ENCODE results near the gene SLC25A44. TPM values are rescaled to one million over a fixed set of nuclear protein-coding genes. Genes with fewer than 3 reads are reported as not detected.

SLC25A44 gene
- total RNA-seq, 1 donor from 2014 or later: 67.9 TPM

DNA sequence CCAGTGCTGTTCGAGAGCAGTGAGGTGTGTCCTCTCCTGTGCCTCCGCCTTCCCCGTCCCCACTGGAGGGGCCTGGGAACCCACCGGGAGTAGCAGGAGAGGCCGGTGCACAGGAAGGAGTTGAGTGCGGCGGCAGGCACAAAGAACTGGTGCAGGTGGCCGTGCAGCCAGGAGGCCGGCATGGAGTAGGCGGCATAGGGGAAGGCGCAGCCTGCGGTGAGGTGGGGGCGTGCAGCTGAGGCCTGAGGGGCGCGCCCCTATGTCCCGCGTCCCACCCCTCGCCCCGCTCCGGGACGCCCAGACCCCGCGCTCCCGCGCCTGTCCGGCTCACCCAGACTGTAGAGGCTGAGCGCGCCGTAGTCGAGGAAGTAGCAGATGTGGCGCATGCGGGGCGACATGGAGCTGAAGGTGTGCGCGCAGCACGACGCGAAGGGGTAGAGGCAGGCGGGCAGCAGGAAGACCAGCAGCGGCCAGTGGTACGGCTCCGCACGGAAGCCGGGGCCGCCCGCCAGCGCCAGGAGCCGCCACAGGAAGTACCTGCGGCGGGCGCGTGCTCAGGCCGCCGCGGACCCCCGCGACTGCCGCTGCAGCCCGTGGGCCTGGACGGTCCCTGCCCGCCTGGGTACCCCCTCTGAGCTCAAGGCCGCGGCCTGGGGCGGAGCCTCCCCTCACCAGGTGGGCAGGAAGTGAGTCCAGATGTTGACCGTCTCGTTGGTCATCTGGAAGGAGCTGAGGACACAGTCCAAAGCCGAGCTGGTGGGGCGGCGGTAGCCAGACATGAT lies 51.7 kb downstream of the SLC25A44 start:
- no peaks in the 10 kb centered on the region for H3K9me3 Mint-ChIP-seq
- H3K4me1 Mint-ChIP-seq: peaks cover 14% of the 10 kb centered on the region
- H3K36me3 Mint-ChIP-seq (ENCODE audit: low read depth): peaks cover 15% of the 10 kb centered on the region
- DNase-seq: peak; percentile 81
- H3K27me3 Mint-ChIP-seq: no peaks in the 10 kb centered on the region
- peak overlapping the region; percentile 80 for H3K4me3 Mint-ChIP-seq
- H3K27ac Mint-ChIP-seq: peak overlapping the region; percentile 54
- intact Hi-C loops (cut with micrococcal nuclease): no loop called here

DNA sequence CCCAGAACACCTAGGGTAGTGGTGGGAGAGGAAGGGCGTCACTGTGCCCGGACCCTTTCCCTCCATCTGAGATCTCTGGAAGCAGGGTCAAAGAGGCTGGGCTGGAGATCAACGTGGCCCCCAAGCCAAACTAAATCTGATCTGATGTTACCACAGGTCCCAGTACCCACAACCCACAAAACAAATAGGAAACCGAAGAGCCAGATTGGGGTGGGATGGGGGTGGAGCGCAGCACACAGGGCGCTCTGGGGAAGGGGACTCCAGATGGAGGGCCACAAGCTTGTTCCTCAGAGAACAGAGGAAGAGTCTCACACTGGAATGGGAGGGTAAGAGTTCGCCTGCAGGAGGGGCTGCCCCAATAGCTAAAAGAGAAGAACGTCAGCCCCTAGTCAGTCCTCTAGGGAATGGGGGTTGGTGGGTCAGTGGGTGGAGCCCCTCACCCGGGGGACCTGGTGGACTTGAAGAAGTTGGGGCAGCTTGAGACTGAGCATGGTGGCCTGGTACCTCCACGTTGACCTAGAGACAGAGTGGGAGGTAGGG lies 52.4 kb downstream of the SLC25A44 start:
- intact Hi-C loops (cut with micrococcal nuclease): no loop called here

DNA sequence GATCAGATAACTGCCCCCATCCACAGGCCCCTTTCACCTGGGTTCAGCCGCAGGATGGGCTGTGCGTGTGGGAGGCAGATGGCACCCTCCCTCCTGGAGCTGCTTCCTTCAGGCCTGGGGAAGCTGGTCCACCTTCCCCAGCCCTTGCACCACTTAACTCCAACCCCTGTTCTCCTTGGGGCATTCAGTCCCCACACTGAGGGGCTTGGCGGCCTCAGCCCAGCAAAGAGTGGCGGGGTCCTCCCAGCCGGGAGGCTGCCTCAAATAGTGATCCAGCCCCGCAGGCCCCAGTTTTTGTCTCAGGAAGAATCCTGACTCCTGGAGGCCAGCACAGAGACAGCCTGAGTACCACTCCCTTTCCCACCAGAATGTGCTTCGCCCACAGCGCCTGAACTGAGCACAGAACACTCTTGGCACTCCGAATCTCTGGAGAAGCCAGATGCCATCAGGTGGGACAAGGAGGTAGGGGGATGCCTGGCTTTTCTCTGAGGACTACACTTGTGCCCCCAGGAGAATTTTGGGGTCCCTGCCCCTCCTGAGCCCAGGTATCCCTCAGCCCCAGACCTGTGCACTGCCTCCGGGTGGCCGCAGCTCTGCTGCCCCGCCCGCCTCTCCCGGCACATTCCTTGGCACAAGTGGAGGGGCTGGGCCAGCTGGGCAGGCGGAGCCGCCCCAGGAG lies 53.0 kb downstream of the SLC25A44 start:
- intact Hi-C loops (cut with micrococcal nuclease): no loop called here
- no peak overlapping the region for H3K27ac Mint-ChIP-seq
- H3K4me1 Mint-ChIP-seq: peaks cover 14% of the 10 kb centered on the region

More for the DNA sequence above, 52.4 kb downstream of the SLC25A44 start:
- Mint-ChIP-seq H3K4me3 (peak overlapping the region; percentile 15), H3K27me3 (no peaks in the 10 kb centered on the region), H3K9me3 (no peaks in the 10 kb centered on the region), H3K27ac (peak overlapping the region; percentile 54), H3K4me1 (peaks cover 14% of the 10 kb centered on the region), H3K36me3 (ENCODE audit: low read depth) (peaks cover 12% of the 10 kb centered on the region)
- no peak for DNase-seq

DNA sequence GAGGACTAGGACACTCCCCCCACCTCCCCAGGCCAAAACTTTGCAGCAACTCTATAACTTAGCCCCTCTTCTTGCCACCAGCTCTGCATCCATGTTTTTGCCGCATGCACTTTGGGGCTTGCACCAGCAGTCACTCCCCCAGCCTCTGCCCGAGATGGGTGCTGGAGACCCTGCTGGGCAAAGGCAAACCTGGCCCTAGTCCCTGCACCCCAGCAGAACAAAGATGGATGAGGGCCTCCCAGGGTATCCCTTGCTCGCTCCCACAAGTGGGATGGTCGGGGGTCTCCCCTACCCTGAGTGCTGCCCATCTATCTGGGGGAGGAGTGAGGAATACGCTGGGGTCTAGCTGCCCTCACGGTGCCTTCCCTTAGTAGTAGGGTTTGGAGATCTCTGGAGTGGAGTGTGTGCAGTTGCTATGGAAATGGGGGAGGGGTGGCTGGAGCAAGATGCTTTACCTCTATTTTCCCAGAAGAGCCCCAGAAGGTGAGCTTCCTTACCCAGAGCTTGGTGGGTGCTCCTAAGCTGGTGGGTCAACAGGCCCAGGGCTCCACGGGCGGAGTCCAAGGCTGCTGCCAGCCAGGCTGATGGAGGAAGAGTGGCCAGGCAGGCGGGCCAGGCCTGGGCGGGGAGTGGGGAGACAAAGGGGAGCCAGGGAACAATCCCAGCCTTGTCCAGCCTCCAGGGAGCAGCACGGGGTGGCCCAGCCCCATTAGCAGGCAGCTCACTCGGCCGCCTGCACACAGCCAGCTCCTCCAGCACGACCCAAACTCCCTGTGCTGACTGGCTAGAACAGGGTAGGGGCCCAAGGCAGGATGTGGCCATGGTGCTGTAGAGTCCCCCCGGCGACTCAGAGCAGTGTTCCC lies 53.8 kb downstream of the SLC25A44 start, which contains the start of gene PAQR6:
PAQR6 (minus strand) TSS at position 597 of the 863 bp plus-strand sequence. CDS start 1,325 bp downstream, outside the sequence.
- Mint-ChIP-seq H3K27me3 (no peaks in the 10 kb centered on the region), H3K4me3 (no peak within 1 kb of the TSS), H3K4me1 (peaks cover 20% of the 10 kb centered on the region), H3K36me3 (ENCODE audit: low read depth) (peaks cover 15% of the 10 kb centered on the region), H3K27ac (no peak within 1 kb of the TSS), H3K9me3 (no peaks in the 10 kb centered on the region)
- DNase-seq: no peak
- intact Hi-C loops (cut with micrococcal nuclease): no loop called here

More for the DNA sequence above, 53.0 kb downstream of the SLC25A44 start:
- Mint-ChIP-seq H3K27me3 (no peaks in the 10 kb centered on the region), H3K9me3 (no peaks in the 10 kb centered on the region), H3K4me3 (no peak overlapping the region), H3K36me3 (ENCODE audit: low read depth) (peaks cover 12% of the 10 kb centered on the region)
- DNase-seq: no peak

DNA sequence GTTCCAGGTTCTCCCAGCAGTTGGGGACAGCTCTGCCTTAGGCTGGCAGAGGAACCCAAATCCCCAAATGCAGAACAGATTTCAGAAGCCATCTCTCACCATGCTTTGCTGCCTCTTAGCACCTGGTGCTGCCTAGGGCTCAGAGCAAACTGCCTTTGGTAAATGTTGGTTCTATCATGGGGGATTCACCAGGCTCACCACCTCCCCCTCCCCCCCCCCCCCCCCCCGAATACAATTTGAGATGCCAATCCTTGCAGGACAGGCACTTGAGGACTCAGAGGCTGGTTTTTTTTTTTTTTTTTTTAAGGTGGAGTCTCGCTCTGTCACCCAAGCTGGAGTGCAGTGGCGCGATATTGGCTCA lies 54.4 kb downstream of the SLC25A44 start:
- Mint-ChIP-seq H3K36me3 (ENCODE audit: low read depth) (peaks cover 20% of the 10 kb centered on the region), H3K9me3 (no peaks in the 10 kb centered on the region), H3K27me3 (no peaks in the 10 kb centered on the region), H3K4me3 (no peak overlapping the region), H3K4me1 (peaks cover 21% of the 10 kb centered on the region), H3K27ac (no peak overlapping the region)
- intact Hi-C loops (cut with micrococcal nuclease): no loop called here
- no peak for DNase-seq

DNA sequence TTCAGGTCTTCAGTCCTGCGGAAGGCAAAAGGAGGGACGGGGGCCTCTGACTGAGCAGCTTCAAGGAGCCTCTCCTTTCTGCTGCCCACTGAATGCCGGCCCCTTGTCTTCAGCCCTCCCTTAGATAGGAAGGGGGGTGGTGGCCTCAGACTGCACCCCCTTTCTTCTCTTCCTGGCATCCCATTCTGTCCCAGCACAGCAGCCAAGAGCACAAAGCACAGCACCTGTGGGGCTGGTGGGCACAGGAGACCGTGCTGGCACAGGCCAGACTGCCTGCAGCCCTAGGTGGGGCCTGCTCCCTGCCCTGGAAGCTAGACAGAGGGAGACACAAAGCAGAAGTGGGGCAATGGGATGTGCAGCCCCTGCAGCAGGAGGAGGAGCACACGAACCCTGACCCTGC lies 55.7 kb downstream of the SLC25A44 start:
- intact Hi-C loops (cut with micrococcal nuclease): no loop called here
- Mint-ChIP-seq H3K27me3 (no peaks in the 10 kb centered on the region), H3K4me3 (no peak overlapping the region), H3K9me3 (no peaks in the 10 kb centered on the region), H3K36me3 (ENCODE audit: low read depth) (peaks cover 26% of the 10 kb centered on the region), H3K4me1 (peaks cover 20% of the 10 kb centered on the region), H3K27ac (no peak overlapping the region)
- no peak for DNase-seq

DNA sequence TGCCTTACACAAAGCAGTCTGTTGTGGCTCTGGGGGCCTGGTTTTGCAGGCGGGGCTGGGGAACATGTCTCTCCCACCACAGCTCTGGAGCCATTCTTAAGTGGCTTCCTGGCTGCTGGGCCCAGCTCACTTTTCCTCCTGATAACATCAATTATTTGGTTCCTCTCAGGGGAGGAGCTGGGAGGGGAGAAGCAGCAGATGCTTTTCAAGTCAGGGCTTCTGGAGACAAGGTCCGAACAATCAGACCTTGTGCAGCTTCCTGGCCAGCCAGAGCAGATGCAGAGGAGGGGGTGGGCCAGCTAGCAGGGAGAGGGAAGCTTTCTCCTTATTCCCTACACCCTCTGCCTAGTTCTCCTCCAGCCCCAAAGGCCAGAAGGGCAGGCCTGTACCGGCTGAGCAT lies 57.6 kb downstream of the SLC25A44 start:
- intact Hi-C loops (cut with micrococcal nuclease): no loop called here
- DNase-seq: no peak
- Mint-ChIP-seq H3K27ac (no peak overlapping the region), H3K4me1 (peaks cover 6% of the 10 kb centered on the region), H3K36me3 (ENCODE audit: low read depth) (peaks cover 33% of the 10 kb centered on the region), H3K9me3 (no peaks in the 10 kb centered on the region), H3K4me3 (no peak overlapping the region), H3K27me3 (no peaks in the 10 kb centered on the region)

DNA sequence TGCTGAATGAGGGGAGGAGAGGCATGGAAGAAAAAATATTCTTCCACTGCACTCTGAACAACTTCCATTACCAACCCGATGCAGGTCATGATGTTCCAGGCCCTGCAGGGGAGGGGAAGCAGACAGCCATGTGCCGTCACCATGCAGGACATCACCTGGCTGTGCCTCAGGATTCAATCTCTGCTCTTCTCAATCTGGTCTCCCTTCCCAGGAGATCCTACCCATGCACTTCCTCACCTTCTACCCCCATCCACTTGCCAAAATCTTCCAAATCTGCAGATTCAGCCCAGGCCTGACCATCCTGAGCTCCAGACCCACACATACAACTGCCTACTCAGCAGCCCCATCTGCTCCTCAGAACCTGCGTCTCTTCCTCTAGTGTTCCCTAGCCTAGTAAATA lies 59.7 kb downstream of the SLC25A44 start:
- Mint-ChIP-seq H3K4me3 (no peak overlapping the region), H3K36me3 (ENCODE audit: low read depth) (peaks cover 46% of the 10 kb centered on the region), H3K27me3 (no peaks in the 10 kb centered on the region), H3K9me3 (no peaks in the 10 kb centered on the region), H3K27ac (peak overlapping the region; percentile 0), H3K4me1 (peaks cover 15% of the 10 kb centered on the region)
- intact Hi-C loops (cut with micrococcal nuclease): no loop called here
- DNase-seq: no peak

DNA sequence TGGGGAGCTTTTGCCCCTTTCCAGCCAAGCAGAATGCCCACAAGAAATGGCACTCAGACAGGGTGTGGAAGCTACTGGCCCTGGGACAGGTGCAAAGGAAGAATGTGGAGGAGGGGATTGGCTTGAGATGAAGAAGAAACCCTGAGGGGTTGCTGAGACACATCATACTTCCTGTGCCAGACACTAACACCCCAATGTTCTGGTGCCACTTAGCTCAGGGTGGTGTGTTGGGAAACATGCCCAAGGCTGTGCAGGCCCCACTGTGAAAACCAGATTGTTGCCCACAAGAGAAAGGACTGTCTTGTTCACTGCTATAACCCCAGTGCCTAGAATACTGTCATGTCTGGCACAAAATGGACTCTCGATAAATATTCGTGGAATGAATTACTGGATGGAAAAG lies 63.8 kb downstream of the SLC25A44 start:
- DNase-seq: no peak
- Mint-ChIP-seq H3K36me3 (ENCODE audit: low read depth) (peaks cover 60% of the 10 kb centered on the region), H3K27me3 (no peaks in the 10 kb centered on the region), H3K27ac (peak overlapping the region; percentile 60), H3K4me3 (no peak overlapping the region), H3K9me3 (no peaks in the 10 kb centered on the region), H3K4me1 (peaks cover 11% of the 10 kb centered on the region)
- intact Hi-C loops (cut with micrococcal nuclease): no loop called here

DNA sequence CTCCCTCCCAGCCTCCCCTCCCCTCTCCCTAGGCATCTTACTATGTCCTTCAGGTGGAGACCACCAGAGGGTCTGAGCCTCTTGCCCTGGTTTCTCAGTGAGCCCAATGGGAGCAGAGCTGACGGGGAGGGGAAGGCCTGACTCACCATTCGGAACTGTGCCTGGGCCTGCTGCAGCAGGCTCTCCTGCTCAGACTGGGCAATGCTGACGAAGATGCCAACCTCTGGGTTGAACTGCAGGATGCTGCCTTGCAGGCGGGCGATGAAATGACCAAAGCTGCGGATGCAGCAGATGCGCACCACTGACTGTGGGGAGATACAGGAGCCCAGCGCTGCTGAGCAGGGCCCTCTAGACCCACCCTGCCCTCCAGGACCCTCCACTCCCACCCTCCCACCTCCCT lies 65.0 kb downstream of the SLC25A44 start:
- peaks cover 61% of the 10 kb centered on the region for H3K36me3 Mint-ChIP-seq (ENCODE audit: low read depth)

DNA sequence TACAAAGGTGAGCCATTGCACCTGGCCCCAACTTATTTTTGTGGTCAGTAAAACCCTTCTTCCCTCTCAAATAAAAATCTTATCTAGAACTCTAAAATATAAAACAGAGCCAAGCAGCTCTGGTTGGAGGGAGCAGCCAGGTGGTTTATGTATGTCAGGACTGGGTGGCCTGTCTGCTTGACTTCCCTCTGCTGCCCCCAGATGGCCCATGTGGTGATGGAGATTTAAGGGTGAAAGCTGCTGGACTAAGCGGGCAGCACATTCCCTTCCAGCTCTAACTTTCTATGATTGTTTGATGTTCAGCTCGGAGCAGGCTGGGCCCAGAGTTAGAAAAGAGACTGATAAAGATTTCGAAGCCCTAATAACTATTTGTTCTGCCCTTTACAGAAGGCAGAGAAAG lies 65.9 kb downstream of the SLC25A44 start:
- Mint-ChIP-seq H3K4me1 (peaks cover 14% of the 10 kb centered on the region), H3K9me3 (no peaks in the 10 kb centered on the region), H3K4me3 (no peak overlapping the region), H3K36me3 (ENCODE audit: low read depth) (peaks cover 63% of the 10 kb centered on the region), H3K27ac (no peak overlapping the region), H3K27me3 (no peaks in the 10 kb centered on the region)
- no peak for DNase-seq
- intact Hi-C loops (cut with micrococcal nuclease): no loop called here

More for the DNA sequence above, 65.0 kb downstream of the SLC25A44 start:
- H3K27me3 Mint-ChIP-seq: no peaks in the 10 kb centered on the region
- no peak overlapping the region for H3K4me3 Mint-ChIP-seq
- H3K4me1 Mint-ChIP-seq: peaks cover 14% of the 10 kb centered on the region
- intact Hi-C loops (cut with micrococcal nuclease): no loop called here
- H3K9me3 Mint-ChIP-seq: no peaks in the 10 kb centered on the region
- H3K27ac Mint-ChIP-seq: no peak overlapping the region
- DNase-seq: no peak

DNA sequence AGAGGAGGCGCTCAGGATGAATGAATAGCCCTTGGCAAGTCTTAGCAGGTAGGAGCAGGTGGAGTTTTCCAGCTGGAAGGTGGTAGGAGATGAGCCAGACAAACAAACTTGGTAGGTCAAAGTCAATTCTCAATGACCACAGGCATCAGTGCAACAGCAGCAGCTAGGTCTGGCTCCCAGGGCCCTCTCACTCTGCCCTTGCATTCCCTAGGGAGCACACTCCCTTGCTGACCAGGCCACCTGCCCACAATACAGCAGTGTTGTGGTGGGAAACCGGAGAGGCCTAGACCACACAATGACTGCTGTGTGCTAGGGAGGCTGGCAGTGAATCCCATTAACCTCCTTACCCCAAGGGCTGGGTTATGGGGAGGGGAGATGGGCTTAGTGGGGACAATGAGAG lies 67.0 kb downstream of the SLC25A44 start:
- Mint-ChIP-seq H3K4me1 (peaks cover 16% of the 10 kb centered on the region), H3K27me3 (no peaks in the 10 kb centered on the region), H3K27ac (no peak overlapping the region), H3K9me3 (no peaks in the 10 kb centered on the region), H3K4me3 (no peak overlapping the region), H3K36me3 (ENCODE audit: low read depth) (peaks cover 70% of the 10 kb centered on the region)
- DNase-seq: no peak
- intact Hi-C loops (cut with micrococcal nuclease): no loop called here
